NB4 (cell line): ENCODE measurements around the gene CUX1.
"Not testable (repeated sequence)": the region's sequence is repeated elsewhere in the genome, so short reads cannot be mapped to it uniquely, and the experiment has no call there.

Experiments
- MAX ChIP-seq: IDR thresholded peaks from 2 replicates; pipeline ENCODE4 v1.6.1; 2011; ENCODE audit warnings: low read depth, low read length
- POLR2A ChIP-seq: IDR thresholded peaks from 2 replicates; pipeline ENCODE4 v1.6.1; 2011; ENCODE audit warnings: mild to moderate bottlenecking; ENCODE audit not compliant: insufficient read length; ENCODE audit errors: extremely low read depth
- TF ChIP-seq, protein P1 (sequence below): IDR thresholded peaks from one replicate; pipeline ENCODE4 v1.5.1; 2012; ENCODE audit warnings: low read depth, low read length

DNA sequence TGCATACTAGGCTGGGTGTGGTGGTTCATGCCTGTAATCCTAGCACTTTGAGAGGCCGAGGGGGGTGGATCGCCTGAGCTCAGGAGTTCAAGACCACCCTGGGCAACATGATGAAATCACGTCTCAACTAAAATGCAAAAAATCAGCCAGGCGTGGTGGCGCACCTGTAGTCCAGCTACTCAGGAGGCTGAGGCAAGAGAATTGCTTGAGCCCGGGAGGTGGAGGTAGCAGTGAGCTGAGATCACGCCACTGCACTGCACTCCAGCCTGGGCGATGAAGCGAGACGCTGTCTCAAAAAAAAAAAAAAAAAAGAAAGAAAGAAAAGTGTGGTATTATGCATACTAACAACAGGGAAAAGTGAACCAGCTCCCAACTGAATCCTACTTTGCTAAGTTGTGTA lies 19.3 kb upstream of the CUX1 start:
- TF ChIP-seq MAX, POLR2A: not testable (repeated sequence)
- TF ChIP-seq, protein P1, sequence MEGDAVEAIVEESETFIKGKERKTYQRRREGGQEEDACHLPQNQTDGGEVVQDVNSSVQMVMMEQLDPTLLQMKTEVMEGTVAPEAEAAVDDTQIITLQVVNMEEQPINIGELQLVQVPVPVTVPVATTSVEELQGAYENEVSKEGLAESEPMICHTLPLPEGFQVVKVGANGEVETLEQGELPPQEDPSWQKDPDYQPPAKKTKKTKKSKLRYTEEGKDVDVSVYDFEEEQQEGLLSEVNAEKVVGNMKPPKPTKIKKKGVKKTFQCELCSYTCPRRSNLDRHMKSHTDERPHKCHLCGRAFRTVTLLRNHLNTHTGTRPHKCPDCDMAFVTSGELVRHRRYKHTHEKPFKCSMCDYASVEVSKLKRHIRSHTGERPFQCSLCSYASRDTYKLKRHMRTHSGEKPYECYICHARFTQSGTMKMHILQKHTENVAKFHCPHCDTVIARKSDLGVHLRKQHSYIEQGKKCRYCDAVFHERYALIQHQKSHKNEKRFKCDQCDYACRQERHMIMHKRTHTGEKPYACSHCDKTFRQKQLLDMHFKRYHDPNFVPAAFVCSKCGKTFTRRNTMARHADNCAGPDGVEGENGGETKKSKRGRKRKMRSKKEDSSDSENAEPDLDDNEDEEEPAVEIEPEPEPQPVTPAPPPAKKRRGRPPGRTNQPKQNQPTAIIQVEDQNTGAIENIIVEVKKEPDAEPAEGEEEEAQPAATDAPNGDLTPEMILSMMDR = not testable (repeated sequence)
